ENCODE results near the gene DAZAP1.

Gene DAZAP1

GRCh38 chr19:1449467-1450442 lies 42.4 kb downstream of the DAZAP1 start, which contains the start of gene APC2:
Gene APC2, plus strand, starts transcription at chr19:1450121. Its CDS starts 2,881 bp downstream, at chr19:1453002.
- no peak for TF ChIP-seq CTCF (IDR thresholded peaks at IDR 0.05)
- H3K27ac ChIP-seq, result no peak within 1 kb of the TSS
- H3K4me3 ChIP-seq, result peak within 1 kb of the TSS; percentile 38
- DNase-seq (ENCODE audit: low spot score), result no peak

DNA sequence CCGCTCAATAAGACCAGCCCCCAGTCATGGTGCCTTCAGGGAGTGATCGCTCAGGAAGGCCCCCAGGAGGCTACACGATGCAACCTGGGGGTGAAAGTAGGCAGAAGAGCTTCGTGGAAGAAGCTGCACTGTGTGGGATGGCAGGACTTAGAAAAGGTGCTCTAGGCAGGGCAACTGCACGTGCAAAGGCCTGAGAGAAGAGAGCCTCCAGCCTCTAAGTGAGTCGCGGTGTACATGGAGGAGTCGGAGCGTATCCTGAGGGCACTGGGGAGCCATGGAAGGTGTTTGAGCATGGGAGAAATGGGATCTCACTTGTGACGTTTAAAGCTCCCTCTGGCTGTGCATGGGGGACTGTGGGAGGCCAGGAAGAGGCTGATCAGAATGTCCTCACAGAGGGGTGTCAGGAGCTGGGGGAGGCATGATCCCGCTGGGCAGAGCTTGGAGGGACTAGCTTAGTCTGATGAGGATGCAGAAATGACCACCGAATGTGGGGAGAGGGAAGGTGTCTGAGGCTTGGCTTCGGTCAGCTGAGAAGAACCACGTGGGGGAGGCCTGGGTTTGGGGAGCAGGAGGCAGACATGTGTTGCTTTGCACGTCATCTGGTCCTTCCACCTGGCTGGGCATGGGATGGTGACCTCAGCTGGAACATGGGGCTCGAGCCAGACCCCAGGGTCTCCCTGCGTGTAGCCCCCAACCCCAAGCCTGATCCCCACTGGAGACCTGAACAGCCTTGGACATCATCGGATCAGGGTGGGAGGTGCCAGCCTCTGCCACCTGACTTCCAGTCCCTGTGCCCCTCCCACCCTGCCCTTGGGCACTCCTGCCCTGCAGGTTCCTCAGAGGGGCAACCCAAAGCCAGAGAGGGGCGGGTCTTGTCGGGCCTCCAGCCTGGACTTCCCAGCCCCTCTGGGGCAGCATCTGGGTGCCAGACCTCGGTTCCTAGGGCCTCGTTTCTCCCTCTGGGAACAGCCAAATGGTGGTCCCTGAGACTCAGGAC lies 43.6 kb downstream of the DAZAP1 start:
- Histone ChIP-seq H3K4me3 (no peak overlapping the region), H3K27ac (no peak overlapping the region)
- TF ChIP-seq CTCF (IDR thresholded peaks at IDR 0.05), result no peak
- DNase-seq (ENCODE audit: low spot score), result no peak

DNA sequence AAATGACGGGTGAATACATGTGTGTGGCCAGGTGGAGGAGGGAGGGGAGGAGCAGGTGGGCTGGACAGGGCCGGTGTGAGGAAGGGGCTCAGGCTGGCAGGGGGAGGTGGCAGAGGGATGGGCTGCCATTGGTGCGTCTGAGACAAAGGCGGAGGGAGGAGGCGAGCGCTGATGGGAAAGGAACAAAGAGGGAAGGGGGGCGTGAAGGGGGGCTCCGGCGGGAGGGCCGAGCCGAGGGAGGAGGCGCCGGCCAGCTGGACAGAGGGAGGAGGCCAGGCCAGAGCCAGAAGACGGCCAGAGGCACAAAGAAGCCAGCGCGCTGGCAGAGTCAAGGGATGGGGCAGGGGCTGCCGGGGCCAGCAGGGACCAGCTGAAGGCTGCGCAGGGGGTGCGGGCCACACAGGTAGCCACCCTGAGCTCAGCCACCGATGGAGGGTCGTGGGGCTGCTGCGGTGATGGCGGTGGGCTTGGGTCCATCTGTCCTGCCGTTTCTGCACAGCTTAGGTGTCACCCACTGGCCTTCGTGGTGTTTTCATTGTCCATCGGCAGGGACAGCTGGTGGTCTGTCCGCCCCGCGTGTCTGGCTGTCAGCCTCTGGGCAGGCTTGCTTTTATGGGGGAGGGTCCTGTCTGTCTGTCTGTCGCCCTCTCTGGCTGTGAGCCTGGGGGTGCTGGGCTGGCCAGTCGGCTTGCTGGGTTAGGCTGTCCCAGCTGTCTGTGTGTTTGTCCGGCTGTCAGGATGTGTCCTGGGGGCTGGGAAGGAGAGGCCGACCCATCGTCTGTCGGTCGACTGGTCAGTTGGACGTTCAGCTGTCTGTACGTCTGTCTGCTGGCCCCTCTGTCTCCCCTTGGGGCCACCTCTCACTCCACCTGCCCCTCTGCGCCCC lies 44.8 kb downstream of the DAZAP1 start:
- no peak for DNase-seq (ENCODE audit: low spot score)
- Histone ChIP-seq H3K27ac (no peak overlapping the region), H3K4me3 (no peak overlapping the region)
- TF ChIP-seq CTCF (IDR thresholded peaks at IDR 0.05), result no peak

DNA sequence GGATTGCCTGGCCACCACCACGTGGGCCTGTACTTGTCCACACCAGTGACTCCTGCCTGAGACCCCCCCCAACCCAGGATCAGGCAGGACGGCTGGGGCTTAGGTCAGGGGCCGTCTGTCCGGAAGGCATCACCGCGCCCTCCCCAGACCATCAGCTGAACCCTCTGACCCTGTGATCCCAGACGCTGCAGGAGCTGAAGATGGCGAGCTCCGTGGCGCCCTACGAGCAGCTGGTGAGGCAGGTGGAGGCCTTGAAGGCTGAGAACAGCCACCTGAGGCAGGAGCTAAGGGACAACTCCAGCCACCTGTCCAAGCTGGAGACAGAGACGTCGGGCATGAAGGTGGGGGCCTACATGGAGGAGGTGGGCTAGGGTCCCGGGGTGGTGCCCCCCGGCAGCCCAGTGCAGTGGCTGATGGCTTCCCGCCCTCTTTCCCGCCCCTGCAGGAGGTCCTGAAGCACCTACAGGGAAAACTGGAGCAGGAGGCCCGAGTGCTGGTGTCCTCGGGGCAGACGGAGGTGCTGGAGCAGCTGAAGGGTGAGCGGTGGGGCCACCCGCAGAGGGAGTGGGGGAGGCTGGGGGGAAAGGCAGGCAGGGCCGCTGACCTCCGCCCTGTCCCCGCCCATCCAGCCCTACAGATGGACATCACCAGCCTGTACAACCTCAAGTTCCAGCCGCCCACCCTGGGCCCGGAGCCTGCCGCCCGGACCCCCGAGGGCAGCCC lies 45.6 kb downstream of the DAZAP1 start:
- no peak for TF ChIP-seq CTCF (IDR thresholded peaks at IDR 0.05)
- DNase-seq (ENCODE audit: low spot score), result no peak
- peak overlapping the region; percentile 42 for H3K4me3 ChIP-seq
- no peak overlapping the region for H3K27ac ChIP-seq

- no peak for DNase-seq (ENCODE audit: low spot score)
- TF ChIP-seq CTCF (IDR thresholded peaks at IDR 0.05), result no peak
- H3K27ac ChIP-seq, result no peak overlapping the region
- peak overlapping the region; percentile 42 for H3K4me3 ChIP-seq
Observed at GRCh38 chr19:1453525-1454364, 46.4 kb downstream of the DAZAP1 start.

Data from coronary artery (tissue), 2 donors.